GM10248 (cell line): ENCODE results near the gene PIGN.
A peak's percentile ranks its signal among the peaks of the same experiment; 100 is the strongest.

Experiments
- CTCF ChIA-PET: fragments of 300-600 bp; sonication (Branson Sonifier 250); formaldehyde crosslinking; extraction: SDS; loops from one replicate; lab custom pipeline; 2021; ENCODE audit warnings: antibody characterized with exemption; lab: Yijun Ruan, JAX
- POLR2A ChIA-PET: fragments of 350-650 bp; sonication (Branson Sonifier 250); formaldehyde crosslinking; extraction: SDS; loops from one replicate; lab custom pipeline; 2020; ENCODE audit warnings: antibody characterized with exemption; lab: Yijun Ruan, JAX
- DNase-seq: peaks from one replicate; pipeline ENCODE4 v3.0.0; 2012; ENCODE audit errors: extremely low spot score
- TF ChIP-seq, protein P1 (sequence below): IDR thresholded peaks from 2 replicates; pipeline ENCODE4 v1.5.1; 2012; ENCODE audit warnings: mild to moderate bottlenecking, low read depth; ENCODE audit errors: extremely low read depth, missing control alignments, control extremely low read depth

PIGN gene

DNA sequence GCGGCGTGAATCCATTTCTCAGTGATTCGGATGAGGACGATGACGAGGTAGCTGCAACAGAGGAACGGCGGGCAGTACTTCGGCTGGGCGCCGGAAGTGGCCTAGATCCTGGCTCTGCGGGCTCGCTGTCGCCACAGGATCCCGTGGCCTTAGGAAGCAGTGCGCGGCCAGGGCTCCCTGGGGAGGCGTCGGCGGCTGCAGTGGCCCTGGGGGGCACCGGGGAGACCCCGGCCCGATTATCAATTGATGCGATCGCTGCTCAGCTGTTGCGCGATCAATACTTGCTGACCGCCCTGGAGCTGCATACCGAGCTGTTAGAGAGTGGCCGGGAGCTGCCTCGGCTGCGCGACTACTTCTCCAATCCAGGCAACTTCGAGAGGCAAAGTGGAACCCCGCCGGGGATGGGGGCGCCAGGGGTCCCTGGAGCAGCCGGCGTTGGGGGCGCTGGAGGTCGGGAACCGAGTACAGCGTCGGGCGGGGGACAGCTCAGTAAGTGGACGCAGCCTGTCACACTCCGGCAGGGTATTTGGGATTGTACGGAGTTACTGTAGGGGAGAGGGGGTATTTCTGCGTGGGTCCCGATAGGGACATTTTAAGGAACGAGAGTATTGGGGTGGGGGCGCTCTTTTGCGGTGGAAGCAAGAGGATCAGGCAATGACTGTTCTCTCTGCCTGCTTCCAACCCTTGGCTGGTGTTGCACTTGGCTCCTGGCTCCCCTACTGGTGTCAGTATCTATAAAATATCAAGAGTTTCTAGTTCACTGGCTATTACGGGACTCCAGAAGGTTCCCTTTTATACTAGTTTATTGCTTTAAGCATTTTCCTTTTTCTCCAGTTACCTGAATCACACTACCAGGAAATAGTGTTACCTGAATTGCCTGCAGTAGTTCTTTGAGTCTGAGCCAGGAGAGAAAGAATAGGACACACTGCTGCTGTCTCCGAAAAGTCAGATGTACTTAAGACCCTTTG lies 971 bp upstream of the PIGN start:
- ChIA-PET CTCF (interaction anchor here (1.1 to 4.6 kb wide), 6 partner anchors 9 to 795 kb away, joined by 3 to 25 read pairs (median 6); no protein-coding TSS in a partner anchor), POLR2A (interaction anchor here (0.5 to 0.6 kb wide), 2 partner anchors 12 to 154 kb away, joined by 3 to 8 read pairs; no protein-coding TSS in a partner anchor)
- DNase-seq = peak; percentile 19
- TF ChIP-seq, protein P1, sequence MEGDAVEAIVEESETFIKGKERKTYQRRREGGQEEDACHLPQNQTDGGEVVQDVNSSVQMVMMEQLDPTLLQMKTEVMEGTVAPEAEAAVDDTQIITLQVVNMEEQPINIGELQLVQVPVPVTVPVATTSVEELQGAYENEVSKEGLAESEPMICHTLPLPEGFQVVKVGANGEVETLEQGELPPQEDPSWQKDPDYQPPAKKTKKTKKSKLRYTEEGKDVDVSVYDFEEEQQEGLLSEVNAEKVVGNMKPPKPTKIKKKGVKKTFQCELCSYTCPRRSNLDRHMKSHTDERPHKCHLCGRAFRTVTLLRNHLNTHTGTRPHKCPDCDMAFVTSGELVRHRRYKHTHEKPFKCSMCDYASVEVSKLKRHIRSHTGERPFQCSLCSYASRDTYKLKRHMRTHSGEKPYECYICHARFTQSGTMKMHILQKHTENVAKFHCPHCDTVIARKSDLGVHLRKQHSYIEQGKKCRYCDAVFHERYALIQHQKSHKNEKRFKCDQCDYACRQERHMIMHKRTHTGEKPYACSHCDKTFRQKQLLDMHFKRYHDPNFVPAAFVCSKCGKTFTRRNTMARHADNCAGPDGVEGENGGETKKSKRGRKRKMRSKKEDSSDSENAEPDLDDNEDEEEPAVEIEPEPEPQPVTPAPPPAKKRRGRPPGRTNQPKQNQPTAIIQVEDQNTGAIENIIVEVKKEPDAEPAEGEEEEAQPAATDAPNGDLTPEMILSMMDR = peak; percentile 4

DNA sequence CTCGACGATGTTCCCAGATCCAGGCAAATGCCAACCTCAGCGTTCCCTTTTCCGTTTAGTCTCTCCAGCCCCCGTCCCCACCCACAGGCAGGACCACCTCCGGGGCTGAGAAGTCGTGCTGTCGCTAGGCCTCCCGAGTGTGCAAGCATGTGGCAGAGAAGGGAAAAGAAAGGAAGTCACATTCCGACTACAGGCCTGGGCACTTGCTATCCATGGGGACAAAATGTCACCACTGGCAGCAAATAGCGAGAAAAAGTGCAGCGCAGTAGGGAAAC lies 420 bp downstream of the PIGN start:
- ChIA-PET POLR2A (no interaction called here), CTCF (interaction anchor here (1.2 to 4.6 kb wide), 4 partner anchors 14 to 796 kb away, joined by 3 to 25 read pairs (median 13); no protein-coding TSS in a partner anchor)
- TF ChIP-seq, protein P1 = no peak
- no peak for DNase-seq

DNA sequence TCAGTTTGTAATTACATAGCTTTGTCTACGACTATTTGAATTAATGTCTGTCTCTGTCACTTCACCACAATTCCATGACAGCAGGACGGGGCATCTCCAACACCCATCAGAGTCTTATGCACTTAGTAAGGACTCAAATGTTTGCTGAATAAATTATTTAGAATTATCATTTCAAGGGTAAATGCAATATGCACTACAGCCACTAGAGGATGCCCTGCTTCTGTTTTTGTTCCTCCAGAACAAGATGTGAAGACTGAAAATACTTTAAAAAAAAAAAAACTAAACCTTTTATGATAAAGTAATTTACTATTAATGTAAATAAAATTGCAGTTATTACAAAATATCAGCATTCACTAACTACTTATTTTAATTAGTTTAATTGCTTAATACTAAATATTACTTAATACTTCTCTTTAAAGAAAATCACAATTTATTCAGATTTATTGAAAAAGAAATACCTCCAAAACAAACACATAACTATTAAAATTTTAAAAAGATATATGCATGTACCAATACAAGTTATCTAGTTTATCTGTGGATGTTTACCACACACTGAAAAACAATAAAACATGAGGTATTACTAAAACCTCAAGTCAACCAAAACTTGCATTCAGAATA lies 3.2 kb downstream of the PIGN start:
- DNase-seq = peak; percentile 25
- POLR2A ChIA-PET = no interaction called here
- TF ChIP-seq, protein P1 = peak; percentile 87
- CTCF ChIA-PET = interaction anchor here (0.6 to 5.4 kb wide), 11 partner anchors 9 to 401 kb away, joined by 3 to 64 read pairs (median 5); no protein-coding TSS in a partner anchor

DNA sequence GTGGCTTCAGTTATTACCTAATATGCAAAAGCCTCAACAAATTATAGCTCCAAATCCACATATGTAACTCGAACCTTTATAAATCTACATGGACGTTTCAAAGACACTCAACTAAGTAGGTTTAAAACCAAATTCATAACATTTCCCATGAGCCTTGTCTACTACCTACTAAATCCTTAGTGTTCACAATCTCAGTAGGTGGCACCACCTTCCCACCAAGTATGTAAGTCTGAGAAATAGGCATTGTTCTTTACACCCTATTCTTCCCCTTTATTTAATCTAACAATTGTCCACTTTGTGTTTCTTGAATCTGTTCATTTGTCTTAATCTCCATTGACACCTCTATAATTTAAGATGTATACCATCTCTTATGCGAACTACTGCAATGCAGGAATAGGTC lies 4.6 kb downstream of the PIGN start:
- CTCF ChIA-PET = interaction anchor here (1.0 to 5.4 kb wide), 5 partner anchors 10 to 402 kb away, joined by 3 to 64 read pairs (median 4); no protein-coding TSS in a partner anchor
- POLR2A ChIA-PET = no interaction called here
- TF ChIP-seq, protein P1 = no peak
- no peak for DNase-seq

DNA sequence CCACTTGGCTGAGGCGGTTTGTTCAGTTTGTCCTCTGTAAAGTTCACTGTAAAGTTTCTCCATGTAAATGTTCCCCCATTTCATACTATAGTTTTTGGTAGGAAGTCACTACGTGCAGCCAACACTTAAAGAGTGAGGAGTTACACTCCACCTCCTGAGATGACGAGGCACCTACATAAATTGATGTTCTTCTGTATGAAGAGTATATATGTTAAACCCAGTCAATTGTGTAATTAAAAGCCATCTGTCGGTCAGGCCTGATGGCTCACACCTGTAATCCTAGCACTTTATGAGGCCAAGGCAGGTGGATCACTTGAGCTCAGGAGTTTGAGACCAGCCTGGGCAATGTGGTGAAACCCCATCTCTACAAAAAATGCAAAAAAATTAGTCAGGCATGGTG lies 7.6 kb downstream of the PIGN start:
- DNase-seq = no peak
- TF ChIP-seq, protein P1 = no peak
- ChIA-PET CTCF (interaction anchor here (1.1 to 5.4 kb wide), 6 partner anchors 10 to 405 kb away, joined by 3 to 64 read pairs (median 5); no protein-coding TSS in a partner anchor), POLR2A (no interaction called here)

DNA sequence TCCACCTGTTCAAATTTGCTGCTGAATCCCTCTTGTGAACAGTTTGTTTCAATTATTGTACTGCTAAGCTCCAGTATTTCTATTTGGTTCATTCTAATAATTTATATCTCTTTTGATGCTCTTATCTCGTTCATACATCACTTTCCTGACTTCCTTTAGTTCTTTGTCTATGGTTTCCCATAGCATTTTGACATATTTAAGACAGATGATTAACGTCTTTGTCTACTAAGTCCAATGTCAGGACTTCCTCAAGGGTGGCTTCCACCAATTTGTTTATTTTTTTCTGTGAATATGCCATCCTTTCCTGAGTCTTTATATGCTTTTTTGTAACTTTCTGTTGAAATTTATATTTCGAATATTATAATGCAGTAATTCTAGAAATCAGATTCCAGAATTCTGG lies 9.6 kb downstream of the PIGN start:
- TF ChIP-seq, protein P1 = no peak
- POLR2A ChIA-PET = no interaction called here
- CTCF ChIA-PET = no interaction called here
- no peak for DNase-seq
